ENCODE measurements around the gene PGF.
"Not testable (repeated sequence)": the region's sequence is repeated elsewhere in the genome, so short reads cannot be mapped to it uniquely, and the experiment has no call there.

PGF gene

GRCh38 chr14:74955229-74956026, at the start of gene PGF:
TSS of gene PGF (minus strand) at chr14:74955597. CDS start at chr14:74955242, 355 bp downstream.
- peak; percentile 21 for DNase-seq

GRCh38 chr14:75003250-75004027, 48.0 kb upstream of the PGF start:
- no peak for DNase-seq

- peak; percentile 88 for DNase-seq
These were observed 47.2 kb upstream of the PGF start, which contains the start of gene EIF2B2 for GRCh38 chr14:75002392-75003249. TSS of gene EIF2B2 (plus strand) at chr14:75002921. CDS start at chr14:75002991, 70 bp downstream.

- no peak for DNase-seq
These were observed 46.5 kb upstream of the PGF start for GRCh38 chr14:75001899-75002298.

GRCh38 chr14:75001261-75001660, 45.9 kb upstream of the PGF start:
- DNase-seq: no peak

- DNase-seq: not testable (repeated sequence)
These were observed 40.4 kb upstream of the PGF start for GRCh38 chr14:74995781-74996180.

GRCh38 chr14:74994182-74994581, 38.8 kb upstream of the PGF start:
- not testable (repeated sequence) for DNase-seq

- no peak for DNase-seq
These were observed 33.6 kb upstream of the PGF start for GRCh38 chr14:74988993-74989392.

- DNase-seq: peak; percentile 88
These were observed 32.7 kb upstream of the PGF start for GRCh38 chr14:74988131-74988530.

GRCh38 chr14:74985806-74986205, 30.4 kb upstream of the PGF start:
- DNase-seq: no peak

- DNase-seq: no peak
These were observed 29.6 kb upstream of the PGF start for GRCh38 chr14:74985028-74985310.

- DNase-seq: no peak
These were observed 29.0 kb upstream of the PGF start for GRCh38 chr14:74984236-74985027.

- no peak for DNase-seq
These were observed 27.9 kb upstream of the PGF start for GRCh38 chr14:74983343-74983742.

- no peak for DNase-seq
These were observed 27.3 kb upstream of the PGF start for GRCh38 chr14:74982661-74983060.

- DNase-seq: no peak
These were observed 26.4 kb upstream of the PGF start for GRCh38 chr14:74981833-74982232.

- DNase-seq: no peak
These were observed 26.0 kb upstream of the PGF start for GRCh38 chr14:74981462-74981782.

GRCh38 chr14:74980731-74981461, 25.5 kb upstream of the PGF start:
- no peak for DNase-seq

GRCh38 chr14:74980398-74980730, 25.0 kb upstream of the PGF start:
- DNase-seq: no peak

GRCh38 chr14:74979442-74980397, 24.3 kb upstream of the PGF start:
- no peak for DNase-seq

- DNase-seq: no peak
These were observed 23.6 kb upstream of the PGF start for GRCh38 chr14:74979029-74979428.

GRCh38 chr14:74978416-74978947, 23.1 kb upstream of the PGF start:
- DNase-seq: no peak

Data from NCI-H748 treated with DMSO at 0.1 percent for 48 hours (cell line).